Lung (tissue), 12 donors: ENCODE measurements around the gene FUT7. TPM values are rescaled to one million over a fixed set of nuclear protein-coding genes. Genes with fewer than 3 reads are reported as not detected.

Source experiments
- ATAC-seq: fragments of 200-7000 bp; cut with Tn5 transposase; one replicate; pipeline ENCODE4 v1.9.1; 2020; ENCODE audit warnings: moderate number of reproducible peaks; ENCODE audit not compliant: insufficient read depth, low FRiP score
- DNase-seq, 3 donors: peaks; one replicate each; pipeline ENCODE4 v3.0.0-alpha.2; 2013 to 2017
- H3K27ac ChIP-seq, 2 donors: one replicate each; pipeline ENCODE4 v1.5.1; 2013; ENCODE audit warnings: mild to moderate bottlenecking in 2 of 2, moderate library complexity in 2 of 2, control low read depth in 1 of 2, inconsistent platforms in 1 of 2, low read depth in 1 of 2, low read length in 1 of 2
- H3K27me3 ChIP-seq, 3 donors: one replicate each; pipeline ENCODE4 v1.5.1; 2013; ENCODE audit warnings: low read length in 2 of 3; ENCODE audit not compliant: control insufficient read depth in 3 of 3, insufficient read depth in 3 of 3
- H3K36me3 ChIP-seq, 4 donors: one replicate each; pipeline ENCODE4 v1.5.1; 2013; ENCODE audit warnings: low read length in 4 of 4, mild to moderate bottlenecking in 1 of 4, moderate library complexity in 1 of 4; ENCODE audit not compliant: control insufficient read depth in 4 of 4, insufficient read depth in 4 of 4
- H3K4me1 ChIP-seq, 5 donors: one replicate each; pipeline ENCODE4 v1.5.1; 2013; ENCODE audit warnings: low read length in 5 of 5, mild to moderate bottlenecking in 2 of 5, moderate library complexity in 1 of 5; ENCODE audit not compliant: control insufficient read depth in 5 of 5, insufficient read depth in 5 of 5
- H3K4me3 ChIP-seq: one replicate; pipeline ENCODE4 v1.5.1; 2013; ENCODE audit warnings: mild to moderate bottlenecking, control low read depth, moderate library complexity
- H3K9ac ChIP-seq, 2 donors: one replicate each; pipeline ENCODE4 v1.5.1; 2013; ENCODE audit warnings: low read length in 2 of 2, control low read depth in 1 of 2; ENCODE audit not compliant: insufficient read depth in 1 of 2
- H3K9me3 ChIP-seq, 4 donors: one replicate each; pipeline ENCODE4 v1.5.1; 2013; ENCODE audit warnings: low read length in 3 of 4, mild to moderate bottlenecking in 1 of 4, moderate library complexity in 1 of 4; ENCODE audit not compliant: control insufficient read depth in 4 of 4, insufficient read depth in 3 of 4
- WGBS, 2 donors: extraction: QIAGEN DNeasy Blood & Tissue Kit; methylation state at CpG; one replicate each; pipeline ENCODE4 v1.1.7; 2013; 5-methylcytosine and 5-hydroxymethylcytosine counted together
- polyA plus RNA-seq, 2 donors: library from polyadenylated mRNA; stranded (reverse); fragments of 200-250 nt; gene quantifications; one replicate each; pipeline ENCODE4 v1.2.1, GENCODE V29; 2013
- total RNA-seq, 2 donors: library from RNA; depleted of rRNA in 1 of 2; stranded (reverse); fragments of >200 nt in 1 of 2; gene quantifications; one replicate each; pipeline ENCODE4 v1.2.1, GENCODE V29; 2014 to 2021
- TF ChIP-seq, protein P1 (sequence below): IDR thresholded peaks from 2 replicates; pipeline ENCODE4 v1.5.1; 2012; ENCODE audit warnings: mild to moderate bottlenecking; ENCODE audit errors: control extremely low read depth, extremely low read depth
- donor health status: control.
- donor health status: control.
- donor health status: Bipolar disorder and iron deficiency.
- donor health status: healthy.
- donor health status: DM: yes; HTN: yes; CAD: no.

Gene FUT7
- total and polyA plus RNA-seq, 4 donors = 0.37 to 5.5 (median 0.73) TPM

GRCh38 chr9:137023157-137023556 lies 8.7 kb downstream of the FUT7 start:
- no peak for DNase-seq
- Histone ChIP-seq H3K27me3 (no peaks in the 10 kb centered on the region), H3K4me1 (peaks cover 0 to 10% (median 5%) of the 10 kb centered on the region in 5 donors), H3K9me3 (no peaks in the 10 kb centered on the region), H3K4me3 (no peak overlapping the region), H3K9ac (no peak overlapping the region), H3K36me3 (peaks cover 0 to 6% (median 2%) of the 10 kb centered on the region in 4 donors), H3K27ac (no peak overlapping the region)
- WGBS, 2 donors = 80 to 86% methylated on average over 7 of the region's 7 CpGs
- TF ChIP-seq, protein P1, sequence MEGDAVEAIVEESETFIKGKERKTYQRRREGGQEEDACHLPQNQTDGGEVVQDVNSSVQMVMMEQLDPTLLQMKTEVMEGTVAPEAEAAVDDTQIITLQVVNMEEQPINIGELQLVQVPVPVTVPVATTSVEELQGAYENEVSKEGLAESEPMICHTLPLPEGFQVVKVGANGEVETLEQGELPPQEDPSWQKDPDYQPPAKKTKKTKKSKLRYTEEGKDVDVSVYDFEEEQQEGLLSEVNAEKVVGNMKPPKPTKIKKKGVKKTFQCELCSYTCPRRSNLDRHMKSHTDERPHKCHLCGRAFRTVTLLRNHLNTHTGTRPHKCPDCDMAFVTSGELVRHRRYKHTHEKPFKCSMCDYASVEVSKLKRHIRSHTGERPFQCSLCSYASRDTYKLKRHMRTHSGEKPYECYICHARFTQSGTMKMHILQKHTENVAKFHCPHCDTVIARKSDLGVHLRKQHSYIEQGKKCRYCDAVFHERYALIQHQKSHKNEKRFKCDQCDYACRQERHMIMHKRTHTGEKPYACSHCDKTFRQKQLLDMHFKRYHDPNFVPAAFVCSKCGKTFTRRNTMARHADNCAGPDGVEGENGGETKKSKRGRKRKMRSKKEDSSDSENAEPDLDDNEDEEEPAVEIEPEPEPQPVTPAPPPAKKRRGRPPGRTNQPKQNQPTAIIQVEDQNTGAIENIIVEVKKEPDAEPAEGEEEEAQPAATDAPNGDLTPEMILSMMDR = no peak
- no peak for ATAC-seq

- TF ChIP-seq, protein P1 = no peak
- 85 to 94% methylated on average over 22 to 23 of the region's 23 CpGs for WGBS, 2 donors
- no peak overlapping the region for H3K4me3 ChIP-seq
- H3K9ac ChIP-seq = no peak overlapping the region
- H3K9me3 ChIP-seq = no peaks in the 10 kb centered on the region
- peaks cover 0 to 6% (median 2%) of the 10 kb centered on the region in 4 donors for H3K36me3 ChIP-seq
- H3K4me1 ChIP-seq = peaks cover 0 to 10% (median 5%) of the 10 kb centered on the region in 5 donors
- ATAC-seq (no peak), DNase-seq (no peak)
- H3K27ac ChIP-seq = no peak overlapping the region
- H3K27me3 ChIP-seq = no peaks in the 10 kb centered on the region
These were observed 9.3 kb downstream of the FUT7 start for GRCh38 chr9:137022662-137023008.

- Histone ChIP-seq H3K27me3 (no peaks in the 10 kb centered on the region), H3K4me3 (no peak overlapping the region), H3K4me1 (peaks cover 0 to 10% (median 1%) of the 10 kb centered on the region in 5 donors), H3K9me3 (no peaks in the 10 kb centered on the region), H3K9ac (no peak overlapping the region), H3K36me3 (peaks cover 0 to 11% (median 2%) of the 10 kb centered on the region in 4 donors), H3K27ac (no peak overlapping the region)
- ATAC-seq (peak; percentile 38), DNase-seq (no peak)
- WGBS, 2 donors = 65% methylated on average over 28 to 30 of the region's 30 CpGs
- TF ChIP-seq, protein P1 = no peak
These were observed 9.8 kb downstream of the FUT7 start for GRCh38 chr9:137021979-137022661.
